ENCODE results near the gene TRIOBP. TPM values are rescaled to one million over a fixed set of nuclear protein-coding genes. Genes with fewer than 3 reads are reported as not detected.

Gene TRIOBP, protein sequence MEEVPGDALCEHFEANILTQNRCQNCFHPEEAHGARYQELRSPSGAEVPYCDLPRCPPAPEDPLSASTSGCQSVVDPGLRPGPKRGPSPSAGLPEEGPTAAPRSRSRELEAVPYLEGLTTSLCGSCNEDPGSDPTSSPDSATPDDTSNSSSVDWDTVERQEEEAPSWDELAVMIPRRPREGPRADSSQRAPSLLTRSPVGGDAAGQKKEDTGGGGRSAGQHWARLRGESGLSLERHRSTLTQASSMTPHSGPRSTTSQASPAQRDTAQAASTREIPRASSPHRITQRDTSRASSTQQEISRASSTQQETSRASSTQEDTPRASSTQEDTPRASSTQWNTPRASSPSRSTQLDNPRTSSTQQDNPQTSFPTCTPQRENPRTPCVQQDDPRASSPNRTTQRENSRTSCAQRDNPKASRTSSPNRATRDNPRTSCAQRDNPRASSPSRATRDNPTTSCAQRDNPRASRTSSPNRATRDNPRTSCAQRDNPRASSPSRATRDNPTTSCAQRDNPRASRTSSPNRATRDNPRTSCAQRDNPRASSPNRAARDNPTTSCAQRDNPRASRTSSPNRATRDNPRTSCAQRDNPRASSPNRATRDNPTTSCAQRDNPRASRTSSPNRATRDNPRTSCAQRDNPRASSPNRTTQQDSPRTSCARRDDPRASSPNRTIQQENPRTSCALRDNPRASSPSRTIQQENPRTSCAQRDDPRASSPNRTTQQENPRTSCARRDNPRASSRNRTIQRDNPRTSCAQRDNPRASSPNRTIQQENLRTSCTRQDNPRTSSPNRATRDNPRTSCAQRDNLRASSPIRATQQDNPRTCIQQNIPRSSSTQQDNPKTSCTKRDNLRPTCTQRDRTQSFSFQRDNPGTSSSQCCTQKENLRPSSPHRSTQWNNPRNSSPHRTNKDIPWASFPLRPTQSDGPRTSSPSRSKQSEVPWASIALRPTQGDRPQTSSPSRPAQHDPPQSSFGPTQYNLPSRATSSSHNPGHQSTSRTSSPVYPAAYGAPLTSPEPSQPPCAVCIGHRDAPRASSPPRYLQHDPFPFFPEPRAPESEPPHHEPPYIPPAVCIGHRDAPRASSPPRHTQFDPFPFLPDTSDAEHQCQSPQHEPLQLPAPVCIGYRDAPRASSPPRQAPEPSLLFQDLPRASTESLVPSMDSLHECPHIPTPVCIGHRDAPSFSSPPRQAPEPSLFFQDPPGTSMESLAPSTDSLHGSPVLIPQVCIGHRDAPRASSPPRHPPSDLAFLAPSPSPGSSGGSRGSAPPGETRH (N-terminal part only)
- 100 to 1,000 TPM; 114 to 115 TPM for total RNA-seq

DNA sequence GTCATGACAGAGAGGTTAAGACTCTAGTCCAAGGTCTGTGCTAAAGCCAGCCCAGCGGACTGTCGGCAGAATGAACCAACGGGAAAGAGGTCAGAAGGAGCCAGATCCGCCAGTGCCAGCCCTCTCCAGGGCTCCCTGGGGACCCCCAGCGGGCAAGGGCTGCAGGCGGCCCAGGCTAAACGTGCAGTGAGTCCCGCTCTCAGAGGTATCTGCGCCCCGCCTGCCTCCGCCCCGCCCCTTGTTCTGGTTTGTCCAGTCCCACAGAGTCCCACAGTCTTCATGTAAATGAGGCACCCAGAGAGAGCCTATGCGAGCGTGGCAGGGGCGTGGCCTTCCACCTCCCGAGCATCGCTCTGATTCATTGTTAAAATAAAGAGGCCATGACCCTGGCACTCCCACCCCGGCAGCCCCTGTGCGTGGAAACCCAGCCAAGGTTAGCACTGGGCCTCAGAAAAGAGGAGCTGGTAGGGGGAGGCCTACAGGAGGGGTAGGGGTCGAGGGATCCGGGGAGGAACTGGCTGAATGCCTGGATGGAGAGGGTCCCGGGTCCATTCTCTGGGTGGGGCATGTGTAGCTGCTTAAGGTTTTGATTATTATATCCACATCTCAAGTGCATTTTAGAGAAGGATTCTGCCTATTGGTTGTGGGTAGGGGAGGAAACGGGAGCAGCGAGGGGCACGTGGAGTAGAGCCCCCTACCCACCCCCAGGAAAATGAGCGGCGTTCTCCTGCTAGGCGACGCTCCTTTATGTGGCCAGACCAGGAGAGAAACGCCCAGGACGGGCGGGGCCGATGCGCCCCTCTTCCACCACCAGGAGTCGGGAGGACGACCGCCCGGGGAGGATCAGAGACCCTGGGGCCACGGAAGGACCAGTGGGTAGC lies at the start of gene TRIOBP:
Gene TRIOBP, plus strand, starts transcription at position 392 of the 881 bp plus-strand sequence. CDS start 4,318 bp downstream, outside the sequence.
- H3K36me3 ChIP-seq, result no peaks in the 10 kb centered on the region
- peak within 1 kb of the TSS; percentile 13 to 16 for H3K4me3 ChIP-seq
- peak in 2 of 4 experiments; percentile 36 to 62 for TF ChIP-seq CTCF (IDR thresholded peaks at IDR 0.05)
- TF ChIP-seq POLR2AphosphoS5 (IDR thresholded peaks at IDR 0.05), result peak; percentile 77
- TF ChIP-seq POLR2A (IDR thresholded peaks at IDR 0.05), result peak; percentile 51
- H3K27me3 ChIP-seq (replicated peaks; ENCODE audit: insufficient read depth), result no peaks in the 10 kb centered on the region
- DNase-seq (ENCODE audit: low spot score), result peak; percentile 90
- H3K4me1 ChIP-seq (replicated peaks), result no peaks in the 10 kb centered on the region
- no peaks in the 10 kb centered on the region for H3K9me3 ChIP-seq
- 10% methylated on average over 30 of the region's 39 CpGs for WGBS
- intact Hi-C loops (cut with DNase I), result no loop called here
- no peak within 1 kb of the TSS for H3K27ac ChIP-seq

GRCh38 chr22:37647317-37647716 lies 49.5 kb upstream of the TRIOBP start:
- no peaks in the 10 kb centered on the region for H3K9me3 ChIP-seq
- no peak overlapping the region for H3K4me3 ChIP-seq
- no peak overlapping the region for H3K27ac ChIP-seq
- H3K4me1 ChIP-seq (replicated peaks), result no peaks in the 10 kb centered on the region
- no peaks in the 10 kb centered on the region for H3K27me3 ChIP-seq (replicated peaks; ENCODE audit: insufficient read depth)
- intact Hi-C loops (cut with DNase I), result no loop called here
- TF ChIP-seq CTCF (IDR thresholded peaks at IDR 0.05) (no peak), POLR2AphosphoS5 (IDR thresholded peaks at IDR 0.05) (no peak), POLR2A (IDR thresholded peaks at IDR 0.05) (no peak)
- 94% methylated on average over 9 of the region's 9 CpGs for WGBS
- no peak for DNase-seq (ENCODE audit: low spot score)
- H3K36me3 ChIP-seq, result no peaks in the 10 kb centered on the region

DNA sequence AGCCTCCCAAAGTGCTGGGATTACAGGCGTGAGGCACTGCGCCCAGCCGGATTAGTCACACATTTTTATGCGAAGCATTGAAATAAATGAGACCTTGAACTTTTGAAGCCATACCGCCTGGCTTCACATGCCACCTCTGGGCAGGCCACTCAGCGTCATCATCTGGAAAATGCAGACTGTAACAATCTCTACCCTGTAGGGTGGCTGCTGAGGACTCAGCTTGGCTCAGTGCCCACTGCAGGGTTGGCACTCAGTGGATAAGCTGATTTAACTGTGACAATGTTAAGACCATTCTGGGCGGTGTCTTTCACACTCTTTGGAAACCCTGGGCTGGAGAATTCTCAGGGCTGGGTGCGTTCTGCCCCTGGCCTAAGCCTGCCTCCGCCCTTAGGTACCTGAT lies 48.9 kb upstream of the TRIOBP start:
- intact Hi-C loops (cut with DNase I), result no loop called here
- Histone ChIP-seq H3K4me1 (replicated peaks) (no peaks in the 10 kb centered on the region), H3K27me3 (replicated peaks; ENCODE audit: insufficient read depth) (no peaks in the 10 kb centered on the region), H3K4me3 (no peak overlapping the region), H3K36me3 (no peaks in the 10 kb centered on the region), H3K9me3 (no peaks in the 10 kb centered on the region), H3K27ac (no peak overlapping the region)
- DNase-seq (ENCODE audit: low spot score), result no peak
- 86% methylated on average over 9 of the region's 9 CpGs for WGBS
- TF ChIP-seq POLR2AphosphoS5 (IDR thresholded peaks at IDR 0.05) (no peak), CTCF (IDR thresholded peaks at IDR 0.05) (no peak), POLR2A (IDR thresholded peaks at IDR 0.05) (no peak)

- H3K27ac ChIP-seq, result no peak overlapping the region
- 94% methylated on average over 17 of the region's 17 CpGs for WGBS
- no peaks in the 10 kb centered on the region for H3K9me3 ChIP-seq
- no peak for TF ChIP-seq CTCF (IDR thresholded peaks at IDR 0.05)
- TF ChIP-seq POLR2AphosphoS5 (IDR thresholded peaks at IDR 0.05), result no peak
- no peak for TF ChIP-seq POLR2A (IDR thresholded peaks at IDR 0.05)
- H3K27me3 ChIP-seq (replicated peaks; ENCODE audit: insufficient read depth), result no peaks in the 10 kb centered on the region
- no peak for DNase-seq (ENCODE audit: low spot score)
- no peaks in the 10 kb centered on the region for H3K4me1 ChIP-seq (replicated peaks)
- H3K4me3 ChIP-seq, result no peak overlapping the region
- H3K36me3 ChIP-seq, result peaks cover 0 to 4% of the 10 kb centered on the region in 2 donors
- intact Hi-C loops (cut with DNase I), result no loop called here
These were observed 46.2 kb upstream of the TRIOBP start for GRCh38 chr22:37650463-37651136.
